Neural cell (in vitro differentiated cells): ENCODE measurements around the gene GRM1. TPM values are rescaled to one million over a fixed set of nuclear protein-coding genes. Genes with fewer than 3 reads are reported as not detected.
A peak's percentile ranks its signal among the peaks of the same experiment; 100 is the strongest.

Source experiments
- H2AFZ ChIP-seq: fragments of 200-600, 300-800 bp; sonication (generic), shearing (Covaris generic); 2 replicates; pipeline ENCODE4 v1.6.0; 2014; ENCODE audit warnings: low read depth, mild to moderate bottlenecking, antibody characterized with exemption, low read length, moderate library complexity
- H3F3A ChIP-seq: fragments of 200-600 bp; shearing (Covaris generic); 2 replicates; pipeline ENCODE4 v1.6.1; 2016; ENCODE audit warnings: mild to moderate bottlenecking, moderate library complexity, mixed read lengths, antibody characterized with exemption, low read length; ENCODE audit not compliant: insufficient read depth, poor library complexity, severe bottlenecking
- H3K27ac ChIP-seq: fragments of 200-600, 300-800 bp; sonication (generic), shearing (Covaris generic); 2 replicates; pipeline ENCODE4 v1.5.1; 2014; ENCODE audit warnings: mild to moderate bottlenecking, low read length, moderate library complexity
- H3K27me3 ChIP-seq: fragments of 300-800, 200-600 bp; sonication (generic), shearing (Covaris generic); 2 replicates; pipeline ENCODE4 v1.6.0; 2014; ENCODE audit warnings: mild to moderate bottlenecking, low read depth, low read length, moderate library complexity; ENCODE audit not compliant: insufficient read depth
- H3K36me3 ChIP-seq: fragments of 300-800, 200-600 bp; sonication (generic), shearing (Covaris generic); 2 replicates; pipeline ENCODE4 v1.5.1; 2014; ENCODE audit warnings: mild to moderate bottlenecking, antibody characterized with exemption, low read length, moderate library complexity; ENCODE audit not compliant: insufficient read depth
- H3K4me2 ChIP-seq: fragments of 300-800, 200-600 bp; sonication (generic), shearing (Covaris generic); 2 replicates; pipeline ENCODE4 v1.6.0; 2014; ENCODE audit warnings: mild to moderate bottlenecking, low read length
- H3K4me3 ChIP-seq: fragments of 300-800, 200-600 bp; sonication (generic), shearing (Covaris generic); 2 replicates; pipeline ENCODE4 v1.5.1; 2014; ENCODE audit warnings: mild to moderate bottlenecking, low read length, moderate library complexity
- H3K79me2 ChIP-seq: fragments of 200-600 bp; shearing (Covaris generic); replicated peaks from 2 replicates; pipeline ENCODE4 v1.6.0; 2014; ENCODE audit warnings: mild to moderate bottlenecking, low read length, moderate library complexity; ENCODE audit not compliant: insufficient read depth
- H3K9ac ChIP-seq: fragments of 300-800, 200-600 bp; sonication (generic), shearing (Covaris generic); 2 replicates; pipeline ENCODE4 v1.6.1; 2016; ENCODE audit warnings: mild to moderate bottlenecking, low read length, mixed read lengths
- H3K9me2 ChIP-seq: fragments of 200-600 bp; shearing (Covaris generic); 2 replicates; pipeline ENCODE4 v1.6.1; 2016; ENCODE audit warnings: mild to moderate bottlenecking, low read length, mixed read lengths; ENCODE audit not compliant: insufficient read depth
- H3K9me3 ChIP-seq: fragments of 200-600, 300-800 bp; sonication (generic), shearing (Covaris generic); 2 replicates; pipeline ENCODE4 v1.6.1; 2016; ENCODE audit warnings: mild to moderate bottlenecking, mixed run types, low read length, moderate library complexity, mixed read lengths
- H4K20me1 ChIP-seq: fragments of 200-600 bp; shearing (Covaris generic); 2 replicates; pipeline ENCODE4 v1.6.1; 2016; ENCODE audit warnings: mild to moderate bottlenecking, mixed run types; ENCODE audit not compliant: insufficient read depth
- CTCF ChIP-seq: fragments of 450-650 bp; IDR thresholded peaks from 2 replicates; pipeline ENCODE4 v1.5.1; 2014; ENCODE audit warnings: antibody characterized with exemption, mild to moderate bottlenecking, moderate library complexity; ENCODE audit not compliant: poor library complexity, severe bottlenecking
- EP300 ChIP-seq: fragments of 450-650 bp; conservative IDR thresholded peaks from 2 replicates; pipeline ENCODE4 v1.6.1; 2014; ENCODE audit warnings: antibody characterized with exemption, mild to moderate bottlenecking, moderate library complexity; ENCODE audit not compliant: poor library complexity, severe bottlenecking
- EZH2 ChIP-seq: fragments of 200-600, 300-800 bp; shearing (Covaris generic), sonication (generic); IDR thresholded peaks from 2 replicates; pipeline ENCODE4 v1.6.1; 2014; ENCODE audit warnings: antibody characterized with exemption, low read length, borderline replicate concordance, mild to moderate bottlenecking; ENCODE audit not compliant: insufficient read depth, poor library complexity, severe bottlenecking
- MXI1 ChIP-seq: fragments of 450-650 bp; conservative IDR thresholded peaks from 2 replicates; pipeline ENCODE4 v1.6.1; 2014; ENCODE audit warnings: antibody characterized with exemption, mild to moderate bottlenecking; ENCODE audit not compliant: poor library complexity, severe bottlenecking
- POLR2AphosphoS5 ChIP-seq: IDR thresholded peaks from 2 replicates; pipeline ENCODE4 v1.6.1; 2012
- RAD21 ChIP-seq: fragments of 450-650 bp; conservative IDR thresholded peaks from 2 replicates; pipeline ENCODE4 v1.6.1; 2014; ENCODE audit warnings: antibody characterized with exemption, mild to moderate bottlenecking, moderate library complexity
- REST ChIP-seq: IDR thresholded peaks from 2 replicates; pipeline ENCODE4 v1.6.1; 2012; ENCODE audit warnings: borderline replicate concordance
- SMC3 ChIP-seq: fragments of 450-650 bp; conservative IDR thresholded peaks from 2 replicates; pipeline ENCODE4 v1.6.1; 2014; ENCODE audit warnings: antibody characterized with exemption, mild to moderate bottlenecking, moderate library complexity; ENCODE audit not compliant: poor library complexity
- TAF1 ChIP-seq: IDR thresholded peaks from 2 replicates; pipeline ENCODE4 v1.6.1; 2012; ENCODE audit warnings: low read depth
- polyA minus RNA-seq: library from RNA; depleted of rRNA, polyadenylated mRNA; stranded (reverse); fragments of >200 nt; gene quantifications from 2 replicates; pipeline ENCODE4 v1.2.3, GENCODE V29; 2014
- polyA plus RNA-seq: library from polyadenylated mRNA; depleted of rRNA; stranded (reverse); fragments of >200 nt; gene quantifications from 2 replicates; pipeline ENCODE4 v1.2.3, GENCODE V29; 2014

The GRM1 gene
- 2.8 and 2.9 TPM in 2 replicates for polyA plus RNA-seq
- polyA minus RNA-seq = 8.5 and 10.9 TPM in 2 replicates

DNA sequence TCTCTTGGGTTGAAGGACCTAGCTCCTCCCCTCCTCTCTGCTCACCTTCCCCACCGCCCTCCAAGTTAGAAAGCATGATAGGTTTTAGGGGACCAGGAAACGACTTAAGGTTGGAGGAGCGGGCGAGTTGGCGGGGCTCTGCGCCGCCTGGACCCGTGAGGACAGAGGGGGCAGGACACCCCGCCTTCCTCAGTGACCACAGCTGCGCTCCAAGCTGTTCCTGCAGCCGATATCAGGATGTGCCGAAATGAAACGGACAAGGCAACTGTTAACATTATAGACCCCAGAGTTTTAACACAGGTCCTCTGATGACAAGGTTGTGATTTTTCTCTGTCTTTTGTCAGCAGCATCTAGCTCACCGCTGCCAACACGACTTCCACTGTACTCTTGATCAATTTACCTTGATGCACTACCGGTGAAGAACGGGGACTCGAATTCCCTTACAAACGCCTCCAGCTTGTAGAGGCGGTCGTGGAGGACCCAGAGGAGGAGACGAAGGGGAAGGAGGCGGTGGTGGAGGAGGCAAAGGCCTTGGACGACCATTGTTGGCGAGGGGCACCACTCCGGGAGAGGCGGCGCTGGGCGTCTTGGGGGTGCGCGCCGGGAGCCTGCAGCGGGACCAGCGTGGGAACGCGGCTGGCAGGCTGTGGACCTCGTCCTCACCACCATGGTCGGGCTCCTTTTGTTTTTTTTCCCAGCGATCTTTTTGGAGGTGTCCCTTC lies at the start of gene GRM1:
TSS of gene GRM1 (plus strand) at position 212 of the 722 bp plus-strand sequence. CDS start at position 668, 456 bp downstream.
- Histone ChIP-seq H3K27me3 (peaks cover 44% of the 10 kb centered on the region), H3K36me3 (no peaks in the 10 kb centered on the region), H3K9me2 (no peaks in the 10 kb centered on the region), H3K9me3 (no peaks in the 10 kb centered on the region), H3K27ac (no peak within 1 kb of the TSS), H3K4me2 (peak within 1 kb of the TSS; percentile 93), H3F3A (no peaks in the 10 kb centered on the region), H3K79me2 (no peaks in the 10 kb centered on the region), H3K9ac (peak within 1 kb of the TSS; percentile 55), H2AFZ (peak within 1 kb of the TSS; percentile 71), H3K4me3 (peak within 1 kb of the TSS; percentile 72), H4K20me1 (no peaks in the 10 kb centered on the region)
- no peak for TF ChIP-seq CTCF
- TF ChIP-seq SMC3 = no peak
- no peak for TF ChIP-seq EZH2
- no peak for TF ChIP-seq EP300
- TF ChIP-seq RAD21 = no peak
- TF ChIP-seq POLR2AphosphoS5 = no peak
- TF ChIP-seq MXI1 = no peak
- TF ChIP-seq REST = no peak
- no peak for TF ChIP-seq TAF1

- TF ChIP-seq EP300 (no peak), RAD21 (no peak)
These were observed 19.5 kb upstream of the GRM1 start for GRCh38 chr6:146009338-146009737.

More at GRCh38 chr6:146009338-146009737, 19.5 kb upstream of the GRM1 start:
- H2AFZ ChIP-seq = no peak overlapping the region
- no peaks in the 10 kb centered on the region for H3K36me3 ChIP-seq
- no peak overlapping the region for H3K27ac ChIP-seq
- no peaks in the 10 kb centered on the region for H3K79me2 ChIP-seq
- H3K9me2 ChIP-seq = no peaks in the 10 kb centered on the region
- H3K4me3 ChIP-seq = no peak overlapping the region
- H3K9me3 ChIP-seq = peaks cover 9% of the 10 kb centered on the region
- H3K9ac ChIP-seq = no peak overlapping the region
- no peaks in the 10 kb centered on the region for H4K20me1 ChIP-seq
- no peaks in the 10 kb centered on the region for H3K27me3 ChIP-seq
- H3K4me2 ChIP-seq = no peak overlapping the region
- H3F3A ChIP-seq = no peaks in the 10 kb centered on the region
